ENCODE results near the gene PDZD4. TPM values are rescaled to one million over a fixed set of nuclear protein-coding genes. Genes with fewer than 3 reads are reported as not detected.

The PDZD4 gene
- total RNA-seq, 4 donors from 2014 or later = 0.65 to 1.3 (median 0.80) TPM

- TF ChIP-seq CTCF (IDR thresholded peaks at IDR 0.05; ENCODE audit: low read depth) = no peak
Observed at GRCh38 chrX:153772316-153773217, 57.8 kb downstream of the PDZD4 start.

- no peak for TF ChIP-seq CTCF (IDR thresholded peaks at IDR 0.05; ENCODE audit: low read depth)
Observed at GRCh38 chrX:153771415-153772315, 58.7 kb downstream of the PDZD4 start.

GRCh38 chrX:153770601-153771414 lies 59.5 kb downstream of the PDZD4 start:
- TF ChIP-seq CTCF (IDR thresholded peaks at IDR 0.05; ENCODE audit: low read depth) = no peak

- no peak for TF ChIP-seq CTCF (IDR thresholded peaks at IDR 0.05; ENCODE audit: low read depth)
Observed at GRCh38 chrX:153769865-153770600, 60.3 kb downstream of the PDZD4 start.

GRCh38 chrX:153769158-153769864 lies 61.0 kb downstream of the PDZD4 start:
- TF ChIP-seq CTCF (IDR thresholded peaks at IDR 0.05; ENCODE audit: low read depth) = no peak

Measured in subcutaneous adipose tissue (tissue), 4 donors.